Upper lobe of left lung (tissue), 4 donors: ENCODE measurements around the gene TMPRSS6.

ENCODE experiments used
- EP300 ChIP-seq, 4 donors: sonication (generic); formaldehyde crosslinking; IDR thresholded peaks; one replicate each; pipeline ENCODE4 v1.5.1; 2017; ENCODE audit warnings: antibody characterized with exemption in 4 of 4, control low read depth in 2 of 4
- POLR2A ChIP-seq, 4 donors: fragments of 450-650 bp; IDR thresholded peaks; one replicate each; pipeline ENCODE4 v1.5.1; 2016 to 2017; ENCODE audit warnings: antibody characterized with exemption in 4 of 4, mild to moderate bottlenecking in 2 of 4
- POLR2AphosphoS5 ChIP-seq, 2 donors: sonication (generic); formaldehyde crosslinking; IDR thresholded peaks; one replicate each; pipeline ENCODE4 v1.5.1; 2017; ENCODE audit warnings: antibody characterized with exemption in 2 of 2
- TF ChIP-seq, protein P1 (sequence below), 6 experiments: fragments of 450-650 bp in 4 of 6; fragments of 200-600 bp in 2 of 6; sonication (generic) in 2 of 6; IDR thresholded peaks; one replicate each; pipeline ENCODE4 v1.5.1; 2016 to 2019; ENCODE audit warnings: antibody characterized with exemption in 6 of 6

DNA sequence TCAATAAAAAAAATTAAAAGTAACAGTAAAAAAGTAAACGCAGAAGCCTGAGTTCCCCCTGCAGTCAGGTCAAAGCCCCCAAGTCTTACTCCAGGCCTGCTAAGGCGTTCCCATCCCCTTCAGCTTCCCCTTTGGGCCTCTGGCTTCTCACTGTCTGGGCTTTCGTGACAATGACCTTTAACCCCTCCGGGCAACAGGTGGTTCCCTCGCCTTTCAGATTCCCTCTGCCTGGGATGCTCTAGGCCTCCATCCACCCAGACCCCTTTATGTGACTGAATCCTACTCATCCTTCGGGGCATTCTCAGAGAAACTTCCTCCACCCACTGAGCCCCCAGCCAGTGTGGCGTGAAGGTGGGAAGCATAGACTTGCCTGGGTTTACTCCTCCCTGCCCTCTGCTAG, 82.0 kb downstream of the TMPRSS6 start:
- TF ChIP-seq EP300 (IDR thresholded peaks at IDR 0.05) (no peak), POLR2AphosphoS5 (IDR thresholded peaks at IDR 0.05) (no peak), POLR2A (IDR thresholded peaks at IDR 0.05) (no peak)
- TF ChIP-seq, protein P1, sequence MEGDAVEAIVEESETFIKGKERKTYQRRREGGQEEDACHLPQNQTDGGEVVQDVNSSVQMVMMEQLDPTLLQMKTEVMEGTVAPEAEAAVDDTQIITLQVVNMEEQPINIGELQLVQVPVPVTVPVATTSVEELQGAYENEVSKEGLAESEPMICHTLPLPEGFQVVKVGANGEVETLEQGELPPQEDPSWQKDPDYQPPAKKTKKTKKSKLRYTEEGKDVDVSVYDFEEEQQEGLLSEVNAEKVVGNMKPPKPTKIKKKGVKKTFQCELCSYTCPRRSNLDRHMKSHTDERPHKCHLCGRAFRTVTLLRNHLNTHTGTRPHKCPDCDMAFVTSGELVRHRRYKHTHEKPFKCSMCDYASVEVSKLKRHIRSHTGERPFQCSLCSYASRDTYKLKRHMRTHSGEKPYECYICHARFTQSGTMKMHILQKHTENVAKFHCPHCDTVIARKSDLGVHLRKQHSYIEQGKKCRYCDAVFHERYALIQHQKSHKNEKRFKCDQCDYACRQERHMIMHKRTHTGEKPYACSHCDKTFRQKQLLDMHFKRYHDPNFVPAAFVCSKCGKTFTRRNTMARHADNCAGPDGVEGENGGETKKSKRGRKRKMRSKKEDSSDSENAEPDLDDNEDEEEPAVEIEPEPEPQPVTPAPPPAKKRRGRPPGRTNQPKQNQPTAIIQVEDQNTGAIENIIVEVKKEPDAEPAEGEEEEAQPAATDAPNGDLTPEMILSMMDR (IDR thresholded peaks at IDR 0.05): no peak
